HepG2 (cell line): Measurements from ENCODE around the gene ST6GALNAC4. TPM values are rescaled to one million over a fixed set of nuclear protein-coding genes. Genes with fewer than 3 reads are reported as not detected.

ENCODE experiments used
- GATA4 ChIP-seq: sonication (generic); IDR thresholded peaks from 2 replicates; pipeline ENCODE4 v1.6.1; 2016; ENCODE audit warnings: antibody characterized with exemption, low read depth, borderline replicate concordance
- HDAC6 ChIP-seq: fragments of 200-600 bp; sonication (generic); IDR thresholded peaks from 2 replicates; pipeline ENCODE4 v1.7.0; 2017; ENCODE audit warnings: mild to moderate bottlenecking, antibody characterized with exemption, low read length, low read depth
- MBNL3 ChIP-seq: fragments of 250-450 bp; sonication (Bioruptor Pico); conservative IDR thresholded peaks from 2 replicates; pipeline ENCODE4 v1.8.0; 2022; ENCODE audit warnings: mild to moderate bottlenecking, inconsistent platforms
- MEIS1 ChIP-seq: sonication (generic); formaldehyde crosslinking; IDR thresholded peaks from 2 replicates; pipeline ENCODE4 v1.9.0; 2021; ENCODE audit warnings: mild to moderate bottlenecking, missing genetic modification reagents, moderate library complexity, borderline replicate concordance
- MIXL1 ChIP-seq: IDR thresholded peaks from 2 replicates; pipeline ENCODE4 v1.6.1; 2016
- NFIB ChIP-seq: sonication (generic); formaldehyde crosslinking; IDR thresholded peaks from 2 replicates; pipeline ENCODE4 v1.9.0; 2021; ENCODE audit warnings: missing genetic modification reagents, mild to moderate bottlenecking, borderline replicate concordance
- POLR2AphosphoS5 ChIP-seq: IDR thresholded peaks from 2 replicates; pipeline ENCODE4 v1.6.1; 2012; ENCODE audit warnings: low read depth, low read length
- RORA ChIP-seq: sonication (generic); formaldehyde crosslinking; IDR thresholded peaks from 2 replicates; pipeline ENCODE4 v1.5.0; 2020; ENCODE audit warnings: mild to moderate bottlenecking, missing genetic modification reagents, moderate library complexity
- ZFP62 ChIP-seq: sonication (generic); formaldehyde crosslinking; IDR thresholded peaks from 2 replicates; pipeline ENCODE4 v1.4.0; 2020; ENCODE audit warnings: missing genetic modification reagents
- ZMYM4 ChIP-seq: sonication (generic); formaldehyde crosslinking; IDR thresholded peaks from 2 replicates; pipeline ENCODE4 v1.8.1; 2023; ENCODE audit warnings: mild to moderate bottlenecking, missing genetic modification reagents
- ZNF17 ChIP-seq: sonication (generic); formaldehyde crosslinking; IDR thresholded peaks from 2 replicates; pipeline ENCODE4 v1.5.0; 2020; ENCODE audit warnings: mild to moderate bottlenecking, missing genetic modification reagents
- ZNF546 ChIP-seq: sonication (generic); formaldehyde crosslinking; conservative IDR thresholded peaks from 2 replicates; pipeline ENCODE4 v1.8.1; 2023; ENCODE audit warnings: mild to moderate bottlenecking, missing genetic modification reagents
- ZSCAN21 ChIP-seq: sonication (generic); formaldehyde crosslinking; IDR thresholded peaks from 2 replicates; pipeline ENCODE4 v1.8.0; 2022; ENCODE audit warnings: mild to moderate bottlenecking, missing genetic modification reagents, moderate library complexity, borderline replicate concordance
- ZSCAN30 ChIP-seq: sonication (generic); formaldehyde crosslinking; IDR thresholded peaks from 2 replicates; pipeline ENCODE4 v1.5.0; 2020; ENCODE audit warnings: mild to moderate bottlenecking, missing genetic modification reagents
- polyA plus RNA-seq, 8 experiments: library from polyadenylated mRNA; depleted of rRNA in 3 of 8; stranded (reverse) in 7 of 8; unstranded in 1 of 8; fragments of >200 nt; fragmentation: Illumina TruSeq in 4 of 8; extraction: Trizol in 4 of 8; gene quantifications; 2 replicates each; pipeline versions ENCODE4 v1.2.1 to v1.2.3, GENCODE V29; 2011 to 2016; ENCODE audit warnings: low read depth in 4 of 8, missing spikeins in 1 of 8, mixed read lengths in 1 of 8; ENCODE audit not compliant: insufficient read depth in 1 of 8
- total RNA-seq, 5 experiments: library from RNA; depleted of rRNA; stranded (reverse); fragments of >200 nt; fragmentation: Illumina TruSeq; extraction: Trizol; gene quantifications; 2 replicates each; pipeline ENCODE4 v1.2.3, GENCODE V29; 2016; ENCODE audit warnings: low read depth in 1 of 5
- TF ChIP-seq, protein P1 (sequence below): sonication (generic); formaldehyde crosslinking; IDR thresholded peaks from 2 replicates; pipeline ENCODE4 v1.4.0; 2020; ENCODE audit warnings: missing genetic modification reagents, mild to moderate bottlenecking, borderline replicate concordance
- TF ChIP-seq, protein P2 (sequence below): IDR thresholded peaks from 2 replicates; pipeline ENCODE4 v1.6.1; 2018; ENCODE audit warnings: missing genetic modification reagents, mild to moderate bottlenecking, missing compliant biosample characterization
- TF ChIP-seq, protein P3 (sequence below): sonication (generic); formaldehyde crosslinking; IDR thresholded peaks from 2 replicates; pipeline ENCODE4 v1.5.0; 2020; ENCODE audit warnings: missing genetic modification reagents
- TF ChIP-seq, protein P4 (sequence below): sonication (generic); formaldehyde crosslinking; IDR thresholded peaks from 2 replicates; pipeline ENCODE4 v1.5.1; 2020; ENCODE audit warnings: mild to moderate bottlenecking, missing genetic modification reagents, borderline replicate concordance
- TF ChIP-seq, protein P5 (sequence below): sonication (generic); formaldehyde crosslinking; IDR thresholded peaks from 2 replicates; pipeline ENCODE4 v1.4.0; 2020; ENCODE audit warnings: mild to moderate bottlenecking, low read depth, missing genetic modification reagents

Gene ST6GALNAC4
- total and polyA plus RNA-seq, 2 of the 13 experiments (the other 11 are each of a cell fraction or from before 2014, with no cell fraction given) = 18.8 to 27.7 TPM

DNA sequence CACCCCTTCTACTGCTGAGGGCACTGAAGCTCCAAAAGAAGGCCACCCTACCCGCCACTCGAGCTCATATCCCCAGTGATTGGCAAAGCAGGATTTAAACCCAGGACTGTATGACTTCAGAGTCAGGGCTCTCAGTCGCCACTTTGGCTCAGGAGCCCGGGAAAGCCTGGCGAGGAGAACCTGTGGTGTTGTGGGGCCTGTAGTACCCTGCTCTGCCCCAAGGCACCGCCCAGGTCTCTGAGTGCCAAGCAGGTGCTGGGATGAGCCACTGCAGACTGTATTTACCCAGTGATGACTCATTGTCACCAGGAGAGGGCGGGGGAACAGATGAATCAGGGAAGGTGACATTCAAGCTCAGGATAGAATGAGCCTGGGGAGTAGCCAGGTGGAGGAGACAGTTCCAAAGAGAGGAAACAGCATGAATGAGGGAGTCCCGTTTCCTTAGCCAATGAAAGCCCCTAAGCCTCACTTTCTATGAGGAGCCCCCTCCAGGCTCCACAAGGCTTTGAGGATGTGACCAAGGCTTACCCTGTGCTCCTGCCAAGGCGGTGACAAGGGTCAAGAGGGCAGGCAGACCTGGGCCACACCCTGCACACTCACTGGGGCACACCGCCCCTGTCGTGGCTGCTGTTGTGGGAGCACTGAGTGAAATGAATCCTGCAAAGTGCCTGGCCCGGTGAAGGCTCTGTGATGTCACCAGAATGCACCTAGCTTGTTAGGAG, 38.6 kb upstream of the ST6GALNAC4 start (continued):
- TF ChIP-seq, protein P1, sequence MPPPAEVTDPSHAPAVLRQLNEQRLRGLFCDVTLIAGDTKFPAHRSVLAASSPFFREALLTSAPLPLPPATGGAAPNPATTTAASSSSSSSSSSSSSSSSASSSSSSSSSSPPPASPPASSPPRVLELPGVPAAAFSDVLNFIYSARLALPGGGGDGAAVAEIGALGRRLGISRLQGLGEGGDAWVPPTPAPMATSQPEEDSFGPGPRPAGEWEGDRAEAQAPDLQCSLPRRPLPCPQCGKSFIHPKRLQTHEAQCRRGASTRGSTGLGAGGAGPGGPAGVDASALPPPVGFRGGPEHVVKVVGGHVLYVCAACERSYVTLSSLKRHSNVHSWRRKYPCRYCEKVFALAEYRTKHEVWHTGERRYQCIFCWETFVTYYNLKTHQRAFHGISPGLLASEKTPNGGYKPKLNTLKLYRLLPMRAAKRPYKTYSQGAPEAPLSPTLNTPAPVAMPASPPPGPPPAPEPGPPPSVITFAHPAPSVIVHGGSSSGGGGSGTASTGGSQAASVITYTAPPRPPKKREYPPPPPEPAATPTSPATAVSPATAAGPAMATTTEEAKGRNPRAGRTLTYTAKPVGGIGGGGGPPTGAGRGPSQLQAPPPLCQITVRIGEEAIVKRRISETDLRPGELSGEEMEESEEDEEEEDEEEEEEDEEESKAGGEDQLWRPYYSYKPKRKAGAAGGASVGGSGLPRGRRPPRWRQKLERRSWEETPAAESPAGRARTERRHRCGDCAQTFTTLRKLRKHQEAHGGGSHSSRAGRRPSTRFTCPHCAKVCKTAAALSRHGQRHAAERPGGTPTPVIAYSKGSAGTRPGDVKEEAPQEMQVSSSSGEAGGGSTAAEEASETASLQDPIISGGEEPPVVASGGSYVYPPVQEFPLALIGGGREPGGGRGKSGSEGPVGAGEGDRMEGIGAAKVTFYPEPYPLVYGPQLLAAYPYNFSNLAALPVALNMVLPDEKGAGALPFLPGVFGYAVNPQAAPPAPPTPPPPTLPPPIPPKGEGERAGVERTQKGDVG (CRISPR knock-in tag) = no peak
- TF ChIP-seq GATA4 (no peak), NFIB (CRISPR knock-in tag) (no peak), ZMYM4 (no peak), MIXL1 (CRISPR knock-in tag) (peak; percentile 63; the same call in 1 of the 2 replicates), RORA (CRISPR knock-in tag) (no peak), ZSCAN21 (CRISPR knock-in tag) (no peak), MBNL3 (CRISPR knock-in tag) (no peak), ZNF546 (CRISPR knock-in tag) (no peak), HDAC6 (no peak), MEIS1 (CRISPR knock-in tag) (peak; percentile 77; the same call in 1 of the 2 replicates), ZFP62 (CRISPR knock-in tag) (no peak), POLR2AphosphoS5 (no peak), ZSCAN30 (CRISPR knock-in tag) (no peak), ZNF17 (CRISPR knock-in tag) (no peak)
- TF ChIP-seq, protein P2, sequence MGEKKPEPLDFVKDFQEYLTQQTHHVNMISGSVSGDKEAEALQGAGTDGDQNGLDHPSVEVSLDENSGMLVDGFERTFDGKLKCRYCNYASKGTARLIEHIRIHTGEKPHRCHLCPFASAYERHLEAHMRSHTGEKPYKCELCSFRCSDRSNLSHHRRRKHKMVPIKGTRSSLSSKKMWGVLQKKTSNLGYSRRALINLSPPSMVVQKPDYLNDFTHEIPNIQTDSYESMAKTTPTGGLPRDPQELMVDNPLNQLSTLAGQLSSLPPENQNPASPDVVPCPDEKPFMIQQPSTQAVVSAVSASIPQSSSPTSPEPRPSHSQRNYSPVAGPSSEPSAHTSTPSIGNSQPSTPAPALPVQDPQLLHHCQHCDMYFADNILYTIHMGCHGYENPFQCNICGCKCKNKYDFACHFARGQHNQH (CRISPR knock-in tag) = peak; percentile 82; the same call in 1 of the 2 replicates
- TF ChIP-seq, protein P3, sequence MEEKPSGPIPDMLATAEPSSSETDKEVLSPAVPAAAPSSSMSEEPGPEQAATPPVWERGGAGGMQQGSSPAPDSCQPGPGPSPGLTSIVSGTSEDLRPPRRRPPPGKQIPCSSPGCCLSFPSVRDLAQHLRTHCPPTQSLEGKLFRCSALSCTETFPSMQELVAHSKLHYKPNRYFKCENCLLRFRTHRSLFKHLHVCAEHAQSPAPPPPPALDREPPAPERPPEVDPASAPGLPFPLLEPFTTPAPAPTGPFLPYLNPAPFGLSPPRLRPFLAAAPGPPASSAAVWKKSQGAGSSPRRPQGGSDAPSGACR (CRISPR knock-in tag) = no peak
- TF ChIP-seq, protein P4, sequence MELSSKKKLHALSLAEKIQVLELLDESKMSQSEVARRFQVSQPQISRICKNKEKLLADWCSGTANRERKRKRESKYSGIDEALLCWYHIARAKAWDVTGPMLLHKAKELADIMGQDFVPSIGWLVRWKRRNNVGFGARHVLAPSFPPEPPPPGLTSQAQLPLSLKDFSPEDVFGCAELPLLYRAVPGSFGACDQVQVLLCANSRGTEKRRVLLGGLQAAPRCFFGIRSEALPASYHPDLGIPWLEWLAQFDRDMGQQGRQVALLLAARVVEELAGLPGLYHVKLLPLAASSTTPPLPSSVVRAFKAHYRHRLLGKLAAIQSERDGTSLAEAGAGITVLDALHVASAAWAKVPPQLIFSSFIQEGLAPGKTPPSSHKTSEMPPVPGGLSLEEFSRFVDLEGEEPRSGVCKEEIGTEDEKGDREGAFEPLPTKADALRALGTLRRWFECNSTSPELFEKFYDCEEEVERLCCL (CRISPR knock-in tag) = no peak
- TF ChIP-seq, protein P5, sequence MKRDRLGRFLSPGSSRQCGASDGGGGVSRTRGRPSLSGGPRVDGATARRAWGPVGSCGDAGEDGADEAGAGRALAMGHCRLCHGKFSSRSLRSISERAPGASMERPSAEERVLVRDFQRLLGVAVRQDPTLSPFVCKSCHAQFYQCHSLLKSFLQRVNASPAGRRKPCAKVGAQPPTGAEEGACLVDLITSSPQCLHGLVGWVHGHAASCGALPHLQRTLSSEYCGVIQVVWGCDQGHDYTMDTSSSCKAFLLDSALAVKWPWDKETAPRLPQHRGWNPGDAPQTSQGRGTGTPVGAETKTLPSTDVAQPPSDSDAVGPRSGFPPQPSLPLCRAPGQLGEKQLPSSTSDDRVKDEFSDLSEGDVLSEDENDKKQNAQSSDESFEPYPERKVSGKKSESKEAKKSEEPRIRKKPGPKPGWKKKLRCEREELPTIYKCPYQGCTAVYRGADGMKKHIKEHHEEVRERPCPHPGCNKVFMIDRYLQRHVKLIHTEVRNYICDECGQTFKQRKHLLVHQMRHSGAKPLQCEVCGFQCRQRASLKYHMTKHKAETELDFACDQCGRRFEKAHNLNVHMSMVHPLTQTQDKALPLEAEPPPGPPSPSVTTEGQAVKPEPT (CRISPR knock-in tag) = peak; percentile 45; the same call in 1 of the 2 replicates
